PC-3 (cell line): Measurements from ENCODE around the gene CYP46A1. TPM values are rescaled to one million over a fixed set of nuclear protein-coding genes. Genes with fewer than 3 reads are reported as not detected.

ENCODE experiments used
- ATAC-seq: fragments of 200-7000 bp; cut with Tn5 transposase; 2 replicates; pipeline ENCODE4 v1.9.1; 2020; ENCODE audit warnings: mild to moderate bottlenecking, moderate library complexity
- BruUV-seq: library from RNA; stranded (reverse); fragments of 400-500 nt; replicated peaks from 2 replicates; lab custom pipeline; 2021; lab: Mats Ljungman, UMichigan
- CTCF ChIA-PET: fragments of 300-600 bp; sonication (Branson Sonifier 250); formaldehyde crosslinking; loops from one replicate; lab custom pipeline; 2022; ENCODE audit warnings: antibody characterized with exemption; lab: Charles Lee
- POLR2A ChIA-PET: fragments of 300-600 bp; sonication (Branson Sonifier 250); formaldehyde crosslinking; loops from one replicate; lab custom pipeline; 2022; ENCODE audit warnings: antibody characterized with exemption; ENCODE audit not compliant: unreplicated experiment; lab: Charles Lee
- DNase-seq: peaks from one replicate; pipeline ENCODE4 v3.0.0-alpha.2; 2015
- H2AFZ ChIP-seq: fragments of 300-600 bp; sonication (generic); 2 replicates; pipeline ENCODE4 v1.6.0; 2016; ENCODE audit warnings: antibody characterized with exemption, low read length
- H3F3A ChIP-seq: fragments of 300-600 bp; sonication (generic); one replicate; pipeline ENCODE4 v1.6.0; 2017; ENCODE audit warnings: antibody characterized with exemption, low read length, control low read depth, mild to moderate bottlenecking; ENCODE audit not compliant: unreplicated experiment
- H3K27ac ChIP-seq: fragments of 300-600 bp; sonication (generic); 2 replicates; pipeline ENCODE4 v1.5.1; 2016; ENCODE audit warnings: mild to moderate bottlenecking, low read length
- H3K27me3 ChIP-seq: fragments of 300-600 bp; sonication (generic); 2 replicates; pipeline ENCODE4 v1.6.1; 2016; ENCODE audit warnings: low read length, mixed read lengths
- H3K36me3 ChIP-seq: fragments of 300-600 bp; sonication (generic); 2 replicates; pipeline ENCODE4 v1.6.1; 2016; ENCODE audit warnings: low read depth, mixed run types, low read length, mixed read lengths
- H3K4me1 ChIP-seq: fragments of 300-600 bp; sonication (generic); 2 replicates; pipeline ENCODE4 v1.5.1; 2016; ENCODE audit warnings: low read length; ENCODE audit not compliant: insufficient read depth
- H3K4me2 ChIP-seq: fragments of 300-600 bp; sonication (generic); 2 replicates; pipeline ENCODE4 v1.6.0; 2016; ENCODE audit warnings: low read length
- H3K4me3 ChIP-seq: fragments of 300-600 bp; sonication (generic); 2 replicates; pipeline ENCODE4 v1.5.1; 2016; ENCODE audit warnings: mild to moderate bottlenecking, low read length, mixed read lengths
- H3K79me2 ChIP-seq: fragments of 300-600 bp; sonication (generic); 2 replicates; pipeline ENCODE4 v1.6.1; 2017; ENCODE audit warnings: low read length, mixed read lengths
- H3K9ac ChIP-seq: fragments of 300-600 bp; sonication (generic); 2 replicates; pipeline ENCODE4 v1.6.0; 2016; ENCODE audit warnings: mild to moderate bottlenecking, low read length
- H3K9me2 ChIP-seq: fragments of 300-600 bp; sonication (generic); replicated peaks from 2 replicates; pipeline ENCODE4 v1.6.1; 2016; ENCODE audit warnings: mixed run types, low read length, mixed read lengths
- H3K9me3 ChIP-seq: fragments of 300-600 bp; sonication (generic); 2 replicates; pipeline ENCODE4 v1.6.1; 2016; ENCODE audit warnings: low read length, mixed read lengths
- H4K20me1 ChIP-seq: fragments of 300-600 bp; sonication (generic); 2 replicates; pipeline ENCODE4 v1.6.1; 2016; ENCODE audit warnings: low read length, mixed read lengths
- EZH2 ChIP-seq: fragments of 300-600 bp; sonication (generic); IDR thresholded peaks from one replicate; pipeline ENCODE4 v1.6.1; 2017; ENCODE audit warnings: antibody characterized with exemption, mild to moderate bottlenecking, low read length; ENCODE audit not compliant: unreplicated experiment
- EZH2phosphoT487 ChIP-seq: fragments of 300-600 bp; sonication (generic); IDR thresholded peaks from 2 replicates; pipeline ENCODE4 v1.6.1; 2018; ENCODE audit warnings: mild to moderate bottlenecking, antibody characterized with exemption, low read length, borderline replicate concordance
- intact Hi-C: fragments of 100-400 bp; cut with micrococcal nuclease; formaldehyde crosslinking; loops from 2 replicates; pipeline ENCODE4 v1.9.0; 2023
- total RNA-seq: library from RNA; depleted of rRNA; stranded (reverse); fragments of >200 nt; gene quantifications from 2 replicates; pipeline ENCODE4 v1.2.3, GENCODE V29; 2014
- TF ChIP-seq, protein P1 (sequence below): fragments of 300-600 bp; sonication (generic); conservative IDR thresholded peaks from 2 replicates; pipeline ENCODE4 v1.5.1; 2017; ENCODE audit warnings: antibody characterized with exemption, low read depth, mild to moderate bottlenecking, low read length

Gene CYP46A1
- total RNA-seq, 1 experiment from 2014 or later, result 1.2 TPM

DNA sequence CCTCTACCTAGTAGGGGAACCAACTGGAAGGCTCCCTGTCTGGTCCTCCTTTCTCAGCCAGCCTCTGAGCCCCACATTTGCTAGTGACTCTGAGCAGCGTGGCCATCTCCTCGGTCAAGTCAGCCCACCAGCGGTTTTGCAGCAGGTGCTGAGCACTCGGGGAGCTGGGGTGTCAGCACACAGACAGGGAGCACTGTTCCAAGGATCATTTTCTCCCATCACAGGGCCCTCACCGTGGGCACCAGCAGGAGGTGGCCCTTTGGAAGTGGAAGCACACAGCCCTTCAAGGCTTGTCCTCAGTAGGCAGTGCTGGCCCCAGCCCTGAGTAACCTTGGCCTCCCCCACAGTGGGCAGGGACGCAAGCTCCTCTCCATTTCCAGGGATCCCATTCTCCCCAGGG is 85.0 kb downstream of the CYP46A1 start:
- intact Hi-C loops, result no loop called here
- Histone ChIP-seq H2AFZ (no peak overlapping the region), H3K27ac (no peak overlapping the region), H3F3A (no peaks in the 10 kb centered on the region), H3K9me2 (no peaks in the 10 kb centered on the region), H3K36me3 (no peaks in the 10 kb centered on the region), H3K9me3 (no peaks in the 10 kb centered on the region), H3K4me2 (no peak overlapping the region), H3K79me2 (no peaks in the 10 kb centered on the region), H3K4me1 (peaks cover 18% of the 10 kb centered on the region), H3K4me3 (no peak overlapping the region), H4K20me1 (no peaks in the 10 kb centered on the region), H3K9ac (no peak overlapping the region), H3K27me3 (no peaks in the 10 kb centered on the region)
- BruUV-seq, result no TSS peak
- TF ChIP-seq, protein P1, sequence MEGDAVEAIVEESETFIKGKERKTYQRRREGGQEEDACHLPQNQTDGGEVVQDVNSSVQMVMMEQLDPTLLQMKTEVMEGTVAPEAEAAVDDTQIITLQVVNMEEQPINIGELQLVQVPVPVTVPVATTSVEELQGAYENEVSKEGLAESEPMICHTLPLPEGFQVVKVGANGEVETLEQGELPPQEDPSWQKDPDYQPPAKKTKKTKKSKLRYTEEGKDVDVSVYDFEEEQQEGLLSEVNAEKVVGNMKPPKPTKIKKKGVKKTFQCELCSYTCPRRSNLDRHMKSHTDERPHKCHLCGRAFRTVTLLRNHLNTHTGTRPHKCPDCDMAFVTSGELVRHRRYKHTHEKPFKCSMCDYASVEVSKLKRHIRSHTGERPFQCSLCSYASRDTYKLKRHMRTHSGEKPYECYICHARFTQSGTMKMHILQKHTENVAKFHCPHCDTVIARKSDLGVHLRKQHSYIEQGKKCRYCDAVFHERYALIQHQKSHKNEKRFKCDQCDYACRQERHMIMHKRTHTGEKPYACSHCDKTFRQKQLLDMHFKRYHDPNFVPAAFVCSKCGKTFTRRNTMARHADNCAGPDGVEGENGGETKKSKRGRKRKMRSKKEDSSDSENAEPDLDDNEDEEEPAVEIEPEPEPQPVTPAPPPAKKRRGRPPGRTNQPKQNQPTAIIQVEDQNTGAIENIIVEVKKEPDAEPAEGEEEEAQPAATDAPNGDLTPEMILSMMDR, result no peak
- CTCF ChIA-PET, result no interaction called here
- POLR2A ChIA-PET, result no interaction called here
- no peak for DNase-seq
- no peak for ATAC-seq

DNA sequence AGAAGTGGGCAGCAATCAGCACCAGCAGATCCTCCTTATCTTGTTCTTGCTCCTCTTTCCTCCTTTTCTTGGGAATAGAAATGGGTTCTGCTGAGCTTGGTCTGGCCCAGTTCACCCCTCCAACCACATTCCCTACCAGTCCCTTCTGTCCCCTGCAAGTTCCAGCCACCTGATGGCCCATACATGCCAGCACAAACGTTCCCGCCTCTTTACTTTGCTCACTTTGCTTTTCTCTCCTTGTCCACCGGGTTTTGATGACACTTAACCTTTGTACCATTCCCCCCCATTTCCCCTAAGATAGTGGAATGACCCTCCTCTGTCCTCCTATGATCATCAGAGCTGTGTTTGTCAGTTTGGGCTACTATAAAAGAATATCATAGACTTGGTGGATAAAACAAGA is 85.7 kb downstream of the CYP46A1 start:
- no peaks in the 10 kb centered on the region for H3K9me2 ChIP-seq
- intact Hi-C loops, result no loop called here
- CTCF ChIA-PET, result no interaction called here
- no peak overlapping the region for H3K4me3 ChIP-seq
- H3K27me3 ChIP-seq, result no peaks in the 10 kb centered on the region
- no peaks in the 10 kb centered on the region for H3K36me3 ChIP-seq
- no peaks in the 10 kb centered on the region for H3K9me3 ChIP-seq
- TF ChIP-seq EZH2, result no peak
- H3F3A ChIP-seq, result no peaks in the 10 kb centered on the region
- no peaks in the 10 kb centered on the region for H3K79me2 ChIP-seq
- ATAC-seq, result no peak
- peaks cover 18% of the 10 kb centered on the region for H3K4me1 ChIP-seq
- no peak overlapping the region for H3K27ac ChIP-seq
- H4K20me1 ChIP-seq, result no peaks in the 10 kb centered on the region
- H3K9ac ChIP-seq, result no peak overlapping the region
- no peak overlapping the region for H2AFZ ChIP-seq
- no peak for DNase-seq
- POLR2A ChIA-PET, result no interaction called here
- BruUV-seq, result no TSS peak
- H3K4me2 ChIP-seq, result no peak overlapping the region

DNA sequence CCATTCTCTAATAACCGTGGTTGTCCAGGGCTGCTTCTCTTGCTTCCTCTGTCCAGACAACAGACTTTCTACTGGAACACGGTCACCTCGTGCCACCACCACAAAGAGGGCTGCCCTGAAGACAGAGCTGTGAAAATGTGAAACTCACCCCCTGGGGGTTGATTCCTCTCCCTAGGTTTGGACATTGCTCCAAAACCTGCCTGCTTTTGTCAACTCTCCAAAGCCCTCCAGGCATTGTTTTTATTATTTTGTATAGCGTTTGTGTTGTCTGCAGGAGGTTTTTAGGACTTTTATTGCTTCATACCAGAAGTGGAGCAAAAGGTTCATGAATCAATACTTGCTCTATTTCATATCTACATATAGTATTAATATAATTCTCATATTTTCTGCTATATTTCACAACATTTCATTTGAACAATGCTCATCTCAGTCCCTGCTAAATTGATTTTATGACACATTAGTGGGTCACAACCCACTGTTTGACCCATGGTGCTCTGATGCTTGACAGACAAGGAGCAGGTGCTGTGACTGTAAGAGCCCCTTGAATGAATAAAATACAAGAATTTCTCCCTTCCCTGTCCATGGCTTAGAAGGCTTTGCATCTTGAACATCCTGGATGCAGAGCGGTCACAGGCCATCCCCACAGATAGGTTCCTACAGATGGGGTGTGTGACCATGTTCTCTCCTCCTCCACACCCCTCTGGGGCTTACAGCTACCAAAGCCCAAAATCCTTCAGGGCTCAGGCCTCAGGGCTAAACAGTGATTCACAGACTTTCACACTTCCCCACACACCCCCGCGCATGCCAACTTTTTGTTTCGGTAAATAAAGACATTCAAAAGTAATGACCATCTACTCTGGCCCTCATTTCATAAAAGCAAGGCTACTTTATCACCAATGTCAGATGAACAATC is 88.5 kb downstream of the CYP46A1 start:
- no peak for TF ChIP-seq EZH2
- no peak for TF ChIP-seq EZH2phosphoT487
- TF ChIP-seq, protein P1, result no peak
- Histone ChIP-seq H3K4me1 (peaks cover 27% of the 10 kb centered on the region), H3K9ac (no peak overlapping the region), H3K36me3 (no peaks in the 10 kb centered on the region), H3K79me2 (no peaks in the 10 kb centered on the region), H3F3A (no peaks in the 10 kb centered on the region), H3K27ac (no peak overlapping the region), H3K4me2 (peak overlapping the region; percentile 23), H3K27me3 (no peaks in the 10 kb centered on the region), H2AFZ (no peak overlapping the region), H3K9me2 (no peaks in the 10 kb centered on the region), H3K4me3 (no peak overlapping the region), H3K9me3 (no peaks in the 10 kb centered on the region), H4K20me1 (no peaks in the 10 kb centered on the region)
- ChIA-PET CTCF (no interaction called here), POLR2A (interaction anchor here (0.7 kb wide), 1 partner anchor 14 kb away, joined by 6 read pairs; no protein-coding TSS in a partner anchor)
- DNase-seq, result peak; percentile 63
- peak; percentile 49 for ATAC-seq
- intact Hi-C loops, result no loop called here
- no TSS peak for BruUV-seq
